Measurements from ENCODE around the gene PRKACB. TPM values are rescaled to one million over a fixed set of nuclear protein-coding genes. Genes with fewer than 3 reads are reported as not detected.
A peak's percentile ranks its signal among the peaks of the same experiment; 100 is the strongest.

PRKACB gene
- total RNA-seq, 3 donors from 2014 or later (not counting 1 experiment from before 2014, with no cell fraction given) = 111 to 148 (median 140) TPM

- H3K27ac Mint-ChIP-seq = peak overlapping the region; percentile 35 to 83
- DNase-seq = no peak
Observed at GRCh38 chr1:84162295-84162694, 18.2 kb downstream of the PRKACB start.

GRCh38 chr1:84163123-84163931 is 19.3 kb downstream of the PRKACB start:
- Histone ChIP-seq H3K27me3 (ENCODE audit: control insufficient read depth, insufficient read depth, low read length) (no peaks in the 10 kb centered on the region), H3K9me3 (ENCODE audit: control insufficient read depth, insufficient read depth, low read length) (no peaks in the 10 kb centered on the region), H3K27ac (ENCODE audit: low read length) (no peak overlapping the region), H3K36me3 (ENCODE audit: control insufficient read depth, insufficient read depth, low read length) (no peaks in the 10 kb centered on the region), H3K4me1 (ENCODE audit: control insufficient read depth, insufficient read depth, low read length) (peaks cover 3% of the 10 kb centered on the region), H3K4me3 (ENCODE audit: low read length) (no peak overlapping the region)
- ATAC-seq (peak in 1 of 3 donors; percentile 14), DNase-seq (peak in 1 of 2 donors; percentile 34)
- Mint-ChIP-seq H3K27me3 (ENCODE audit: low read depth in 2 of 2) (no peaks in the 10 kb centered on the region), H3K4me3 (peak overlapping the region; percentile 40), H3K4me1 (peaks cover 69 to 80% of the 10 kb centered on the region in 2 donors), H3K9me3 (no peaks in the 10 kb centered on the region), H3K36me3 (no peaks in the 10 kb centered on the region), H3K27ac (peak overlapping the region; percentile 83 to 87)
- 87% methylated on average over 6 of the region's 7 CpGs for WGBS (ENCODE audit: insufficient coverage)
- intact Hi-C loops (cut with micrococcal nuclease) = no loop called here
- TF ChIP-seq, protein P1, sequence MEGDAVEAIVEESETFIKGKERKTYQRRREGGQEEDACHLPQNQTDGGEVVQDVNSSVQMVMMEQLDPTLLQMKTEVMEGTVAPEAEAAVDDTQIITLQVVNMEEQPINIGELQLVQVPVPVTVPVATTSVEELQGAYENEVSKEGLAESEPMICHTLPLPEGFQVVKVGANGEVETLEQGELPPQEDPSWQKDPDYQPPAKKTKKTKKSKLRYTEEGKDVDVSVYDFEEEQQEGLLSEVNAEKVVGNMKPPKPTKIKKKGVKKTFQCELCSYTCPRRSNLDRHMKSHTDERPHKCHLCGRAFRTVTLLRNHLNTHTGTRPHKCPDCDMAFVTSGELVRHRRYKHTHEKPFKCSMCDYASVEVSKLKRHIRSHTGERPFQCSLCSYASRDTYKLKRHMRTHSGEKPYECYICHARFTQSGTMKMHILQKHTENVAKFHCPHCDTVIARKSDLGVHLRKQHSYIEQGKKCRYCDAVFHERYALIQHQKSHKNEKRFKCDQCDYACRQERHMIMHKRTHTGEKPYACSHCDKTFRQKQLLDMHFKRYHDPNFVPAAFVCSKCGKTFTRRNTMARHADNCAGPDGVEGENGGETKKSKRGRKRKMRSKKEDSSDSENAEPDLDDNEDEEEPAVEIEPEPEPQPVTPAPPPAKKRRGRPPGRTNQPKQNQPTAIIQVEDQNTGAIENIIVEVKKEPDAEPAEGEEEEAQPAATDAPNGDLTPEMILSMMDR (IDR thresholded peaks at IDR 0.05) = no peak

More at GRCh38 chr1:84162295-84162694, 18.2 kb downstream of the PRKACB start:
- H3K9me3 Mint-ChIP-seq = no peaks in the 10 kb centered on the region
- no peaks in the 10 kb centered on the region for H3K27me3 ChIP-seq (ENCODE audit: control insufficient read depth, insufficient read depth, low read length)
- intact Hi-C loops (cut with micrococcal nuclease) = no loop called here
- 100% methylated on average over 1 of the region's 2 CpGs for WGBS (ENCODE audit: insufficient coverage)
- no peak overlapping the region for H3K4me3 ChIP-seq (ENCODE audit: low read length)
- no peaks in the 10 kb centered on the region for H3K36me3 Mint-ChIP-seq
- peaks cover 7% of the 10 kb centered on the region for H3K4me1 ChIP-seq (ENCODE audit: control insufficient read depth, insufficient read depth, low read length)
- no peaks in the 10 kb centered on the region for H3K36me3 ChIP-seq (ENCODE audit: control insufficient read depth, insufficient read depth, low read length)
- no peaks in the 10 kb centered on the region for H3K27me3 Mint-ChIP-seq (ENCODE audit: low read depth in 2 of 2)
- H3K9me3 ChIP-seq (ENCODE audit: control insufficient read depth, insufficient read depth, low read length) = no peaks in the 10 kb centered on the region
- no peak for ATAC-seq
- no peak overlapping the region for H3K4me3 Mint-ChIP-seq
- TF ChIP-seq, protein P1 (IDR thresholded peaks at IDR 0.05) = no peak
- no peak overlapping the region for H3K27ac ChIP-seq (ENCODE audit: low read length)
- peaks cover 70 to 77% of the 10 kb centered on the region in 2 donors for H3K4me1 Mint-ChIP-seq

DNA sequence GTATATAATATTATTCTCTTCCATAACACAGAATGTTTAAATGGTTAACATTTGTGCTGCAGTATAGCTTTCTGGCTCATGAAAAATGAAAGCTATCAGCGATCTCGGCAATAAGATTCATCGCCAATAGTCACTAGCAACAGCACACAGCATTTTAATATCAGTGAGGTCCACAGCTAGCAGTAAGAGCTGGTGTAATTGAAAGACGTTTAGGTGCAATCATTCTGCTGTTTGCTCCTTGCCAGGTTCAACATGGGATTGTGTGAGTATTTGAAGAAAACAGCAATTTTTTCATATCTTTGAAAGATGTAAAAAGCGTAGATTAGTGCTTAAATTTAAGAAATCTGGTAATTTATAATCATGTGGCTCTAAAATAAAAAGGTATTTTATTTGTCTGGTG is 20.1 kb downstream of the PRKACB start:
- H3K9me3 Mint-ChIP-seq = no peaks in the 10 kb centered on the region
- no peak for ATAC-seq
- intact Hi-C loops (cut with micrococcal nuclease) = no loop called here
- DNase-seq = peak in 1 of 2 donors; percentile 25
- no peaks in the 10 kb centered on the region for H3K27me3 Mint-ChIP-seq (ENCODE audit: low read depth in 2 of 2)
- no peaks in the 10 kb centered on the region for H3K9me3 ChIP-seq (ENCODE audit: control insufficient read depth, insufficient read depth, low read length)
- H3K36me3 ChIP-seq (ENCODE audit: control insufficient read depth, insufficient read depth, low read length) = no peaks in the 10 kb centered on the region
- H3K4me3 Mint-ChIP-seq = peak overlapping the region; percentile 51
- peak overlapping the region; percentile 31 for H3K27ac ChIP-seq (ENCODE audit: low read length)
- peak overlapping the region; percentile 83 to 87 for H3K27ac Mint-ChIP-seq
- TF ChIP-seq, protein P1 (IDR thresholded peaks at IDR 0.05) = no peak
- no peak overlapping the region for H3K4me3 ChIP-seq (ENCODE audit: low read length)
- H3K4me1 ChIP-seq (ENCODE audit: control insufficient read depth, insufficient read depth, low read length) = peaks cover 3% of the 10 kb centered on the region
- no peaks in the 10 kb centered on the region for H3K27me3 ChIP-seq (ENCODE audit: control insufficient read depth, insufficient read depth, low read length)
- WGBS (ENCODE audit: insufficient coverage) = 85% methylated on average over 5 of the region's 5 CpGs
- no peaks in the 10 kb centered on the region for H3K36me3 Mint-ChIP-seq
- peaks cover 73 to 81% of the 10 kb centered on the region in 2 donors for H3K4me1 Mint-ChIP-seq
